NCI-H82 treated with DMSO at 0.1 percent for 48 hours (cell line): ENCODE results near the gene EFNA5.
A peak's percentile ranks its signal among the peaks of the same experiment; 100 is the strongest.
"Not testable (repeated sequence)": the region's sequence is repeated elsewhere in the genome, so short reads cannot be mapped to it uniquely, and the experiment has no call there.

Experiments used
- DNase-seq: peaks from one replicate; lab custom pipeline; 2025; ENCODE audit not compliant: unreplicated experiment; lab: John Stamatoyannopoulos, UW

Gene EFNA5

DNA sequence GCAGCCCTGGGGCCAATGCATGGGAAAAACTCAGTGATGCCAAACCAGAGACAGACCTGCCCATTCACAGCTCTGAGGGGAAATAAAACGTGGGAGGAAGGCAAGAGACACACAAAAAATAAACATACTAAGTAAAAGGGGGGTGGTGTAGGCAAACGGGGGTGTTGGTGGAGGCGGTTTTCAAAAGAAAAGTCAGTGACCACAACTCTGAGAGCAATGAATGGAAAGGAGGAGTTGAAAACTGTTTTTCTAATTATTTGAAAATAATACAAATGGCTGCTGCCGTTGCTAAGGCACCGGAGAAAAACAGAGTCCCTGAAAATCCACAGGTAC, 293.5 kb downstream of the EFNA5 start:
- DNase-seq = no peak

- no peak for DNase-seq
Measured at GRCh38 chr5:107376546-107377276, 294.0 kb downstream of the EFNA5 start.

DNA sequence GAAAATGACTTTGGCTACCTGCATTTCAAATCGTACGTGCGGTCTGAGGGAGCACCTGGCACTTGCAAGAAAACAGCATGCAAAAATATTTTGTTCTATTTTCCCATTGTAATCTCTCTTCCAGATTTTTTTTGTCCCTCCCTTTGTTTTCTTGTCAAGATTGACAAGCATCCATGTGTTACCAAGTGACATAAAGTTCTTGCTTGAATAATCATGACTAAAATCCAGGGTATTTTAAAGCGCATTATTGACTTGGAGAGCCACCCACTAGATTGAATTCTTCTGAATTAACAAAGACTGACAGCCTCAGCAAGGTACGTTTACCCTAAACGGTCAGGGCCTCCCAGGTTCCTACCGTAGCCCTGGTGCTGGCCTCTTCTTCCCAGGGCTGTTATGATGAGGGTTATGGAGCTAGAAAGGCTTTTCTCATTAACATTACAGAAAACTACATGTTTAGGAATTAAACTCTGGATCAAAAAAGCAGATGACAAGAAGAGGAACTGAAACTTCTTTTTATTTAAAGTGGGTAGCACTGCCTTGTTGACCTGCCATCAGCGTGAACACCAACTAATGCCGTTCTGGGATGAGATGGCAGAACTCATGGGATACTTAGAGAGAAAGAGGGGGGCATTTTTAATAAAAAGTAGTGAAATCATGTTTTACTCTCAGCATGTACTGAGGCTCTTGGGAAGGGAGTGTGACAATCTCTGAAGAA, 297.0 kb downstream of the EFNA5 start:
- DNase-seq = no peak

GRCh38 chr5:107372723-107373450, 297.9 kb downstream of the EFNA5 start:
- DNase-seq = peak; percentile 20

DNA sequence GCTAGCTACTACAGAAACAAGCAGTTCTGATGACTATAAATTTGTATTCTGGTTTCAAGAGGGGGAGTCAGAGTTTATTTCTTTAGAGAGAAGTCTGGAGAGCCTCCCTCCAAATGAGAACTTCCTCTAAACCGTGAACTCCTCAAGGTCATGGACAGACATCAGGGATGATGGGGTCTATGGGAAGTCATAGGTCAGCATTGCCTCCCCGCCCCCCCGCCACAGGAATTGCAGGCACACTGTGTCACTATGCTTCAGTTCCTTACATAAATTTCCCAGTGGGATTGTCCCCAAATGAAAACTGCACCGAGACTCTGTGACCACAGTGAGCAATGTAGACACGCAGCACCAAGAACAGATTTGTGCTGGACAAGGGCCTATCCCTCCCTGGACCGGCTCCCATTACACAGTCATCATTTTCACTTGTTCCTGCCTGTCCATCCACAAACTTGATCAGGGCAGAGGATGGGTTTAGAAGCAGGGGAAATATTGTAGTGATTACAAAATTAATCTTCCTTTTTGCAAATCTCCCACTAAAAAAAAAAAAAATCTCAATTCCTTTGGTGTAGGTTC, 300.3 kb downstream of the EFNA5 start:
- DNase-seq = no peak

DNA sequence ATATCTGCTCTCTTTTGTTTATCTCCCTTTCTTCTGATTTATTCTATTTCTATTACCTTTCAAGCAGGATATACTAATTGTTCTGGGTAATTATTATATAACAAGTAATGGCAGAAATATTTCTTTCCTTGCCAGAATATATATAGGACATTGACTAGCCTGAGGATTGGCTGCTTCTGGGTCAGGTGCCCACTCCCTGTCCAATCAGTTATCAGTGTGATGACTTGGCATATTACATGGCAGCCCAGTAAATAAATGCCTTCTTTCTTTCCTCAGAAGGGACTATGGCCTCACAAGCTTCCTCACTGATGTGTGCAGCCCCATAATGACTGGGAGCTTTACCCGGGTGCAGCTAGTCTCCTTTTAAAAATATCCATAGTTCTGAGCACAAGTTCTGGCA, 301.1 kb downstream of the EFNA5 start:
- no peak for DNase-seq

GRCh38 chr5:107368615-107369014, 302.1 kb downstream of the EFNA5 start:
- no peak for DNase-seq

- no peak for DNase-seq
Measured at GRCh38 chr5:107367939-107368338, 302.8 kb downstream of the EFNA5 start.

- DNase-seq = no peak
Measured at GRCh38 chr5:107367480-107367879, 303.3 kb downstream of the EFNA5 start.

GRCh38 chr5:107365320-107366109, 305.2 kb downstream of the EFNA5 start:
- no peak for DNase-seq

- DNase-seq = no peak
Measured at GRCh38 chr5:107364443-107365319, 306.1 kb downstream of the EFNA5 start.

DNA sequence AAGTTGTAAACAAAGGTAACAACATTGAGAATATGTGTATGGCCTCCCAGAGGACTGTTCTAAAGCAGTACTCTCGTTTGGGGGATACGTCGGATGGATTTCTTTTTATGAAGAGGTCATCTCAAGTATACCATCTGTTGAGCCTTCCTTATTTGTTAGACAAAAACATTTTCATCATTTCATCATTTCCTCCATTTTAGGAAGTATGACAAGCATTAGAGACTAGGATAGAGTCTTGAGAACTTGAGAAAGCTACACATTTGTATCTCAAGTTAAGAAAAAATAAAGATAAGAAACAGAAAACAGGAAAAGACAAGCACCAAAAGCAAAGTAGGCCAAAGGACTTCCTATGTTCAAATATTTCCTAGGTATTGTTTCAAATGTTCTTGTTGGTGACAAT, 307.0 kb downstream of the EFNA5 start:
- DNase-seq = no peak

DNA sequence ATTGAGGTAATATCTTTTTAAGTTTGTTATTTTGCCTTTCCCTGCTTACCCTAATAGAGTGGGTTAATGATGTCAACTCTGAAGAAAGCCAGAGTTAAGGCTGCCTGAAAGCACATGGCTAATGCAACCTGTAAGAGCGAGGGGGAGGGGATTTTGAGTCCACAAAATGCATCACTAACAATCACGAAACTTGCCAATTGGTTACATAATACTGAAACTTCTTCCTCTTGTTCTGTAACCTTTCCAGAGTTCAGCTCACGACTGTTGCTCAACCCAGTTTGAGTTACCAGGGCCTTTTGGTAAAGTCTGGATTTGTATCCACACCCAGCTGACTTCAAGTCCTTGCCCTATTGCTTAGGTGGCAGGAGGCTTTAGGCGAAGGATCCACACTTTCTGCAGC, 308.8 kb downstream of the EFNA5 start:
- DNase-seq = no peak

DNA sequence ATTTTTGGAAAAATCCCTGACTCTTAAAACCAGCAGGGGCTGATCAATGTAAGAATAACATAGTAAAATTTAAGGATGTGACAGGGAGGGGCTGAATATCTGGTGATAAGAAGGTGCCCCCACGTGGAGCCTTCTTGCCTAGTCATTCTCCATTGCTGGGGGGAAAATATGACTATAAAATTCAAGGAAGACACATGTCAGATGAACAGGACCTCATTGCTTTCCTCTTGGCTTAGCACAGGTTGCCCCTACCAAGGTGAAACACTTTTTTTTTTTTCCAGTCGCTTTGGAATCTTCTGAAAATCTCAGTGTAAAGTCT, 310.9 kb downstream of the EFNA5 start:
- no peak for DNase-seq

DNA sequence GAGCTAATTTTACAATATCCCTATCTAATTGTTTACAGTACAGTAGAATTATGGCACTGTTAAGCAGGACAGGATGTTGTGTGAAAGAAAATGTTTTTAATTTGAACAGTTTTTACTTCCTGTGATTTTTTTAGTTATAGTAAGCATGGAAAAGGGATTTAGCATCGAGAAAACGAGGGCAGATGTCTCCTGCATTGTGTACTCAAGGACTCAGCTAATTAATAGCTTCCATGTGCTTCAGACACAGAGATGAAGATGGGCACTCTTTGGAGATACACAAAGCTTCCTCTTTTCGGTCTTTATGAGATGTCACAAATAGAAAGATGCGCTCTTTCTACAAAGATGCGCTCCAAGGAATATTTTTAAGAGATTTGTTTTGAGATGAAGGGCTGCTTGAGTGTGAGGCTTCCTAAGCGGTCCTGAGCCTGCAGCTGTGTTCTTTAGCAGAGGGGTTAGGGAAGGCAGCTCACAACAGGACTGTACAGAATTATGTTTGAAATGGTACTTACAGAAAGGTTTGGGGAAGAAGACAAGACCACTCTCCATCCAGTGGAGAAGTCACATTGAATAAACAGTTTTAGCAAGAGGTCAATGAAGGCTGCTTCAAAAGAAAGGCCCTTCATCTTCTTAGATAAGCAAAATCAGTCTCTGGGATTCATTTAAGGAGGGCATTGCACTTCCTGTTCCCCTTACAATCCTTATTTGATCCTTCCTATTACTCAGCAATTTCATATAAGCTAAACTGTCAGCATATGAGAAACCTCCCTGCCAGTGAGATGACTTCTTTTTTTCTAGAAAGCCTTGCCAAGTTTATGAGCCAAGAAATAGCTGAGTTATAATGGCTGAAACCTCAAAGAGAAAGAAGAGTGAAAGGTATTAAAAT, 311.5 kb downstream of the EFNA5 start:
- peak; percentile 20 for DNase-seq

DNA sequence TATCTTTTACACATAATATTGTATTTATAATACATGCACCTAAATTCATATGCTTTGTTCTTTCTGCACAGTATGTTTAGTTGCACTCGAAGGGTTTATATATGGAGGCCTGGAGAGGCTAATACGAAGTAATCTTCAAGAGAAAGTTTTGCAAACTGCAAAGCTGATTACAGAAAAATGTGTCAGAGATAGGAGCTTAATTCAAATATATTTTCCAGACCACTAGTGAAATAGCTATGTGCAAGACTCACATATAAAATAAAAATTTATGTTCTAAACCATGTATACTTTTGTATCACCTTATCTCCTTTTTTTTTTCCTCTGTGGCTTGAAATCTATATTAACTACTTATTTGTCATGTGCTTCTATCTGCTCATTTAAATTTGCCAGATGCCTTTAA, 313.8 kb downstream of the EFNA5 start:
- no peak for DNase-seq

DNA sequence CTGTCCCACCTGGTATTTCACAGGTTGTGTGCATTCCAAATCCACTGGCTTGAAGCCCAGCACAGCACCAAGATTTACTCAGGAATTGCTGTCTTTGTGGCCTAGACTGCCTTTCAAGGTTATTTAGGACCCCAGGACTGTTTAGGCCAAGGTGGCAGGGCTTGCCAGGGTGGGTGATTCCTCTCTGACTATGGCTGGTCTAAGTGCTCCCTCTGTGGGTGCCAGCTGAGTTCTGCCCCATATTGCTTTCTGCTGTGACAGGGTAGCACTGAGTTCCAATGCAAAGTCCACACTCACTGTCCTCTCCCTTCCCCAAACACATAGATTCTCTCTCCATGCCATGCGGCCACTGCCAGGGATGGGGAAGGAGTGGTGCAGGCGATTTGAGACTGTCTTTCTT, 318.2 kb downstream of the EFNA5 start:
- no peak for DNase-seq

GRCh38 chr5:107346580-107346979, 324.2 kb downstream of the EFNA5 start:
- not testable (repeated sequence) for DNase-seq

GRCh38 chr5:107342371-107342770, 328.4 kb downstream of the EFNA5 start:
- no peak for DNase-seq
